A172 (cell line): ENCODE measurements around the gene C10orf67. TPM values are rescaled to one million over a fixed set of nuclear protein-coding genes. Genes with fewer than 3 reads are reported as not detected.

Source experiments
- DNase-seq: peaks from one replicate; pipeline ENCODE4 v3.0.0-alpha.2; 2015; ENCODE audit warnings: low spot score
- total RNA-seq: library from RNA; depleted of rRNA; stranded (reverse); fragments of >200 nt; shearing (Covaris generic); gene quantifications from 2 replicates; pipeline ENCODE4 v1.2.3, GENCODE V29; 2014

C10orf67 gene
- total RNA-seq, 1 experiment from 2014 or later = 1.0 TPM

DNA sequence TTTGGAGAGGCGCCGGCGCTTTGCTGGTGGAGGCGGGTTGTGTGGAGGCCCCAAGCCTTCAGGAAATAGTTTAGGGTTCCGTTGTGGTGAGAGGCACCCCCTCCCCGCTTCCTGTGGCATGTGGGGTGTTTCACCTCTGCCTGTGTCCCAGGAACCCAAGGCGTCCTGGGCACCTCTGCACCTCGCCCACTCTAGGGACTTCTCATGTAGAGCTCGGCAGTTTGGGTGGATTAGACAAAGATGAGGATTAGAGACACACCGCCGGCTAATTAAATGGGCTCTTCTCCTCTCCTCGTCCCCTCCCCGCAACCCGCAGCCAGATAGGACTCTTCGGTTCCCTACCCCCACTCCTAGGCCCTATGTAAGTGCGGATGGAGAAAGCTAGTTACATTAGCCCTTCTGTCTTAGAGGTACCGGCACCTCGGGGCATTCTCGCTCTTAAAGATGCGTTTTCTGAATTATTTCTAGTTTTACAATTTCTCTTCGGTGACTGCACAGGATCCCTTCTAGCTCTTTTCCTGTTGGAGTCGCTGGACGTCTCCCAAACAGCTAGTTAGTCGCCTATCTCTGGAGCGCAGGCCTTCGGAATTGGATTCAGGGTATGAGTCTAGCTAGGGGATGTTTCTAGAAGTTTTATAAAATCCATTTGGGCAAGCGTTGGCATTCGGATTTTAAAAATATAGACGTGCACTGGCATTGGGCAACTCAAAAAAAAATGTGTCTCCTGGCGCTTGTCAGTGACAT is 144.7 kb downstream of the C10orf67 start:
- no peak for DNase-seq

DNA sequence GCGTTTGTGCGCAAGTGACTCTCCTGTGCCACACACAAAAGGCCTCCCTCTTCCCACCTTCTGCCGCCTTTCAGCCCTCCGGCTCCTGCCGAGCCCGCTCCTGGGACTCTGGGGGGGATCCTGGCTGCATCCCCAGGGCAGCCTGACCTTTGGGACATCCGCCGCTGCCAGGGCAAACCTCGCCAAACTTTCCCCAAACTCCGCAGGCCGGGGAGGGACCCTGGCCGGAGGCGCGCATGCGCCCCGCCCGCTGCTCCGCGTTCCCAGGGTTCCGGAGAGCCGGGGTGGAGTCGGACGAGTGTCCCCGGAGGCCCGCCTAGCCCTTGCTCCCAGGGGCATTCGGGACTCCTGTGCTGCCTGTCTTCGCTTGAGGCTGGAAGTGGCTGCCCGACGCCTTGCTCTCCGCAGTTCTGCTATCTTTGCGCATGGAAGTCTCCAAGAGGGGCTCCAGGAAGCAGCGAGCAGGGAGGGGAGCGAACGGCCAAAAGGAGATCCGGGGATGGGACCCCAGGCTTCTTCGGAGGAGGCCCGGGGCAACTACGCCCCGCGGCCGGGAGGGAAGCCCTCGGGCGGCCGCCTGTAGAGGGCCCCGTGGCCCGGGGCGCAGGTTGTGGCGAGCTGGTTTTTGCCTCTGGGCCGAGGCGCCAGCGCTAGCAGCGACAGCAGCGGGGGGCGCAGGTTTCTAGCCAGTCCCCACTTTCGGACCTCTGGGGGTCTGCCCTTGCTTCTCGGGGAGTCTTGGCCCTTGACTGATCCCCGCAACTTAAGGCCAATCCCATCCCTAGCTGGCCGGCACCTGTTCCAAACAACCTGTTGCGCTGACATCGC is 145.4 kb downstream of the C10orf67 start:
- no peak for DNase-seq

DNA sequence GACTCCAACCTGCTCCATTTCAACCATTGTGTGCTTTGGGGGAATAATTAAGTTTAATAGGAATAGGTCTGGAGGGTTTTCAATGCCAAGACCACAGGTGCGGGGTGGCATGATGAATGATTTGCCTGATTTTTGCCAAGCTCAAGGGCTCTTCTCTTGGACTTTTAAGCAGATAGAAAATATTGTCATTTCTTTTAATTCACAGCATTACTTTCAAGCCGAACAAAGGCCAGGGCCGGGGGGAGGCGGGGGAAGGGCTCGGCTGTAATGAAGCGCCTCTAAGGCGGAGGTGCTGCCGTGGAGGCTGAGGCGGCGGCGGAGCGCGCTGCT is 146.0 kb downstream of the C10orf67 start:
- DNase-seq = no peak

DNA sequence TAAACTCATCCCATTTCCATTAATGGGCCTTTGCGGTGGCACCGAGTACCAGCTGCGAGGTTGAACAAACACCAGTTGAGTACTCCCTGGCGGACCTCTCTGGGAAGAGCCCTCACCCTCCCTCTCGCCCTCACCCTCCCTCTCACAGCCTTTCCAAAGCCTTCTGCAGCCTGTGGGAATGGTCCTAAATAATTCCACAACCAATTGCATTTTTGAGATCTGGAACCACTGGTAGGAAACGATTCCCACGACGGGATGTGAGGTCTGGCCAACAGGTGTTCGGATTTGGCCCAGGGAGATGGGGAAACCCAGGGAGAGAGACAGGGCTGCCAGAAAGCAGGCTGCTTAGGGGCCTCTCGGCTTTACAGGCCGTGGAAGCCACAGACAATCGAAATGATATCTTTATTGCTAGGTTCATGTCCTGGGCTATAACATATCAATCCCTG is 147.2 kb downstream of the C10orf67 start:
- no peak for DNase-seq

DNA sequence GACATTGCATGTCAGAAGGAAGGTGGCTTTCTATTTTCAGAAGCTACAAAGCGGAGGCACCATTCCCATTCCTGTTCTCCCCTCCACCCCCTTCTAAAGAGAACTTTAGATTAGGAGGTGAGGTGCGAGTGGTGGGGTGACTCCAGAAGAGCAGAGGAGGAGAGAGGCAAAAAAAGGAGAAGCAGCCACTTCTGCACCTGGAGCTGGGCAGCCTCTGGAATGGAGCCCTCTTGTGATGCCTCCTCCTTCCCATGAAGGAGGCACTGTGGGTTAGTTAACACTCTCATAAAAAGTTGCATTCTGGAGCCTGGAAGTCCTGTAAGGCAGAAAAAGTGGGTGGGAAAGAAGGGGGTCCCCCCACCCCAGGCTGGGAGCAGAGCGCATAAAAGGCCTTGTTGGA is 147.7 kb downstream of the C10orf67 start:
- DNase-seq = no peak

DNA sequence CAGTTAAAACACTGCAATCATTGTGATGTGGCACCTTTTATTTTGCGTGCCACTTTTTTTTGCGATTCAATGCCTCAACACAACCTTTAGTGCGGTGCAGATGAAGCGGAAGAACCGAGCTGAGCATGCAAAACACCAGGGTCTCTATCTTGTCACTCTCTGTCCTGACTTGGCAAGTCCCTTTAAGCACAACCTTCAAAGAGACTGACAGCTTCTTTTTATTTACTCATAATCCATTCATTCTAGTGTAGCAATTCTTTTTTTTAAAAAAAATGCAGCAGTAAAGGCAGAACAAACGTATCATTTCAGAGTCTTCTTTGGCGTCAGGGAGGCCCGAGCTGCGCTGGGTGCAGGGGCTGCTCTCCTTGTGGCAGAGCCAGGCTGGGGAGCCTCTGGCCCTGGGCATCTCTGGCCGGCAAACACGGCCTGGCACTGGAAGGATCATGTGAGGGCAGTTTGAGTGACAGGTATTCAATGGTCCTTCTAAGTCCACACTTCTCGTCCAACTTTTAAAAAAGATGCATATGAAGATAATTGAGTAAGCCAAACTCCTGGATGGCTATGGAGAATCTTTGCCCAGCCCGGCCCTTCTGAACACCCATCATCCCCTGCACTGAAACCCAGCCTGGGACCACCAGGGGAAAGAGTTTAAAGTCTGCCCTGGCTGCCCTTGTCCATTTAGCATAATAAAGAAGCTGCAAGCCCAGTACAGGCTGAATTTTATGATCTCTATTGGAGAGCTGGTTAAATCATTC is 148.6 kb downstream of the C10orf67 start:
- DNase-seq = no peak

DNA sequence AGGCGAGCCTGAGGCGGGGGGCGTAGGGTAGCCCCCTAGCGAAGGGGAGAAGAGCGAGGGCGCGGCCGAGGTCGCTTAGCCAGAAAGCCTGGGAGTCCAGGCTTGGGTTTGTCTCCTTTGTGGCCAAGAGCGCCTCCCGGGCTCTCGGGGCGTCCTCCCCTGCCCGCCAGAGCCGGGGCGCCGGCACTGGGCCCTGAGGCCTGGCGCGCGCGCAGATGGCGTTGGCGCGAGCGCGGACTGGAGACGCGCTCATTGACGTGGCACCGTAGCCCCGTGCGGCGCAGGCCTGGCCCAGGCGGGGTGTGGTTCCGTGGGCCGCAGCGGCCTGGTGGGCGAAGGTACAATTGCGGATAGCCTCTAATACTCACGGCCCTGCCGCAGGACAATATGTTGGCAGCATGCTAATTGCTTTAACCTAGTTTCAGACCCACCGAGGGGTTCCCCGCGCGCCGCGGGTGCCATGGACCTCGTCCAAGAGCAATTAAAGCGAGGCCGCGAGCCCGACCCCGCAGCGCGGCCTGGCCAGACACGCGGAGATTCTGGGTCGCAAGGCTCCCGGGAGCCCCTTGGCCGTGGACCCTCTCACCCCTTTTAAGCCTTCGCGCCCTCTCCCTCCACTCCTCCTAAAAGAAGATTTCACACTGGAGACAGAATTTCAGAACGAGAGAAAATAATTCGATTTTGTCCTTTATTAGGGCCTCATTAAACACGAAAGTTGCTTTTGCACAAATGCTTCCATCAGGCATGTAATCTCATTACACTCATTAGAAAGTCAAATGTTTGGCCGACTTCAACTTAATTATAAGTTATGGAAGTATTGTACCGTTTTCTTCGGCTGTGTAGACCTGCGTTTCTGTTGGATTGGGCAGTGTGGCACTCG is 149.4 kb downstream of the C10orf67 start:
- no peak for DNase-seq

DNA sequence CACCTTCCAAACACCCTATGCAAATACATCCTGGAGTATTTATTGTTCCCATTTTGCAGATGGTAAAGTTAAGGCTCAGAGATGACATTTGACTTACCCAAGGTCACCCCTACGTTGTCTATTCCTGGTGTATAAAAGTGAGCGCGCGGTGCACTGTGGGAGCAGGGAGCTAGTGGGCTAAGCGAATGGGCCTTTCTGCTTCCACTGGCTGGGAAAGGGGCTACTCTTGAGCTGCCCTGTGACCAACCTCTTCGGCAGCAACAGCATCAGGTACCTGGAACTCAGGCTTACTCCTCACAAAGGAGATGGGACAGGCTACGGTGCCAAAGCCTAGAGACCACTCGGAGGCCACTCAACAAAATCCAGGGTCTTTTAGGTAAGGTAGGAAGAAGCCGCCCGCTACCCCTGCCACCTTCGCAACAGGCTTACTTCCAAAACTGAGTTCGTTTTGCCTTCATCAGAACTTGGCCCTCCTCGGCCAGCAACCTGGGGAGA is 150.1 kb downstream of the C10orf67 start:
- no peak for DNase-seq

DNA sequence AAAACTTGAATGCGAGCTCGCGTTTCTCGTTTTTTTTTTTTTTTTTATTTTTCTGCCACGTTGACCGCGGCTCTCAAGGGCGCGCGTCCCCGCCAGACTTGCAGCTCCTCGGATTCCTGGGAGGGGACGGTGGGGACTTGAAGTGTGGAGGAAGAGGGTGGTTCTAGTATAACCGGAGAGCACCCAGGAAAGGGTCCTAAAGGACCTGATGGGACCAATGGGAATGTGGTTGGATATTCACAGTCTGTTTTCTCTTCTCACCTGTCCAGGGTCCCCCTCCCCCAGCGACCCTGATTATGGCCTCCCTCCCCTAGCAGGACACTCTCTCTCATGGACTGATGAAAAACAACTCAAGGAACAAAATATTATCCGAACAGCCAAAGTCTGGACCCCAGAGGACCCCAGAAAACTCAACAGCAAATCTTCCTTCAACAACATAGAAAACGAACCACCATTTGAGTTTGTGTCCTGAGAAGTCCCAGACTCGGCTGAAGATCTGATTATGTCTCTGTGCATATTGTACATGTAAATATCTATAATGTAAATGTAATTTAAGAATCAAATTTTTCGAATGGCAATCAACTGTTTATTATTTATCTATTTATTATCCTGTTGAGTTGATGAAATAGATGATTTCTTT is 151.0 kb downstream of the C10orf67 start:
- no peak for DNase-seq

DNA sequence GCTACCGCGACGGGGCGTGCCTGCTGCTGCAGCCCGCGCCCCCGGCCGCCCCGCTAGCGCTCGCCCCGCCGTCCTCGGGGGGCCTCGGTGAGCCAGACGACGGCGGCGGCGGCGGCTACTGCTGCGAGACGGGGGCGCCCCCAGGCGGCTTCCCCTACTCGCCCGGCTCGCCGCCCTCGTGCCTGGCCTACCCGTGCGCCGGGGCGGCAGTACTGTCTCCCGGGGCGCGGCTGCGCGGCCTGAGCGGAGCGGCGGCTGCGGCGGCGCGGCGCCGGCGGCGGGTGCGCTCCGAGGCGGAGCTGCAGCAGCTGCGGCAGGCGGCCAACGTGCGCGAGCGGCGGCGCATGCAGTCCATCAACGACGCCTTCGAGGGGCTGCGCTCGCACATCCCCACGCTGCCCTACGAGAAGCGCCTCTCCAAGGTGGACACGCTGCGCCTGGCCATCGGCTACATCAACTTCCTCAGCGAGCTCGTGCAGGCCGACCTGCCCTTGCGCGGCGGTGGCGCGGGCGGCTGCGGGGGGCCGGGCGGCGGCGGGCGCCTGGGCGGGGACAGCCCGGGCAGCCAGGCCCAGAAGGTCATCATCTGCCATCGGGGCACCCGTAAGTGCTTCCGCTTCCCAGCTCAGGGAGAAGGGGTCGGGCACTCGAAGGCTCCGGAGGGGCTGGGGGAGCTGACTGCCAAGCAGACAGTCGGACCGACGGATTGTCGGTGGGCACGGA is 151.7 kb downstream of the C10orf67 start:
- DNase-seq = no peak

DNA sequence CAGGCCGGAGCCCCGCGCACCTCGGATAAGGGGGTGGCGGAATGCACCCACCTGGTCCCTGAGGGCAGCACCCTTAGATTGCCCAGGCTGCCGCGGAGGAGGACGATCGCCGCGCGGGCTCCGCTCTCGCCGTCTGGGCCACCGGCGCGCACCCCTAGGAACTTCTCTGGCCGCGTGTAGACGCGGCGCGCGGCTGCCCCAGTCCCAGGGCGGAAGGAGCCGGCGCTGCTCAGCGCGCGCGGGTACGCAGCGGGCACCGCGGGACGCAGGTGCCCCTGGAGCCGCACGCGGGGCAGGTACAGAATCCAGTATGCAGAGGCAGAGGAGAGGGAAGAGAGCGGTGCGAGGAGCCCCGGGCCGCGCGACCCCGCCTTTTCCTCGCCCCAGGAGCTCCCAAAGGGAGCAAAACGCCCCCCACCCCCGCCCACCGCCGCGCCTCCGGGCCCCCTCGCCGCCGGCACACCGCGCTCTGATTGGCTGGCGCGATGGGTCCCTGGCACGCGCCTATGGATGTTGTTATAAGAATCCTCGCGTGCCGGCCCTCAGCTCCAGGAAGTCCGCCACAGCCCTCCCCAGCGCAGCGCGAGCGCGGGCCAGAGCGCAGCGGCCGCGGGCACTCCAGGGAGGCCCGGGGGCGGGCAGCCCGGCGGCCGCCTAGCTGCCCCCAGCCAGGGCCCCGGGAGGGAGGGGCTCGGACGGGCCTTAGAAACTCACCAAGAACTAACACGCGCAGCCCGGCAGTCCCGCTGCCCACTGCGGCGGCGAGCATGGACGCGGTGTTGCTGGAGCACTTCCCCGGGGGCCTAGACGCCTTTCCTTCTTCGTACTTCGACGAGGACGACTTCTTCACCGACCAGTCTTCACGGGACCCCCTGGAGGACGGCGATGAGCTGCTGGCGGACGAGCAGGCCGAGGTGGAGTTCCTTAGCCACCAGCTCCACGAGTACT is 152.6 kb downstream of the C10orf67 start, which contains the start of gene PTF1A:
Gene PTF1A, plus strand, starts transcription at position 549 of the 948 bp plus-strand sequence. Its CDS starts 219 bp downstream, at position 768.
- no peak for DNase-seq

DNA sequence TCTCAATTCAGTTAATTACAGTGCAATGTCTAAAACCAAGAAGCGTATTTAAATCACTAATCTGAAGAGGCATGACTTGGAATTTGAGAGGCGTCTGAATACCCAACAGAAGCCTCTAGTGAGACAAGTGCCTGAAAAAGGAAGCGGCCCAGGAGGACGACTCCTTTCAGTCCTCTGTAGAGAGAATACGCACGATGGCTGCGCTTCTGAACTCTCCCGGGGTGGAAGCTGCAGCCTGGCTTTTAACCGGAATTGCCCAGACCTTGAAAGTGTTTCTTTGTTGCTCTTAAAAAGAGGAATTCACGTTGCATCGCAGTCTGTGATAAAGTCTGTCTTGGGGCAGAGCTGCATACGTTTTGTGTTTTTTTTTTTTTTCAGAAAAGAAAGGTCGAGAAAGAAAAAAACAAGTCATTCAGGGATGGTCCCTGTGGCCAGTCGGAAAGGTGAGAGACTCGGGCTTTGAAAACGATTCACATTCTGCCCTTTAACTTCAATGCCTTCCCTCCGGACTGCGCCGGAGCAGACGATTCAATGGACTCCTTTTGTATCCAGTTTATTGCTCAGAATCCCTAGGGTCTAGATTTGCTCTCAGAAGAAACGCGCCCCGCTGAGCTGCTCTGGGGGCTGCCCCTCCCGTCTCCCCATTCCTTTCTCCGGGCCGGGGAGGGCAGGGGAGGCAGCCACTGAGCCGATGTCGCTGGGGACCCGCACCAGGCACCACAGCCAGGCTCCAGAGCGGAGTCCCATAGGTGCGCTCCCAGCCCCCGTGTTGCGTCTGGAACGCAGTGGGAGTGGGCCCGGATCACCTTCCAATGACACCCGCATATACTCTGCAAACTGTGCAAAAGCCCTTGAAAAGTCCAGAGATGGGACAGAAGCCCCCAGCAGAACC is 153.5 kb downstream of the C10orf67 start:
- DNase-seq = no peak

DNA sequence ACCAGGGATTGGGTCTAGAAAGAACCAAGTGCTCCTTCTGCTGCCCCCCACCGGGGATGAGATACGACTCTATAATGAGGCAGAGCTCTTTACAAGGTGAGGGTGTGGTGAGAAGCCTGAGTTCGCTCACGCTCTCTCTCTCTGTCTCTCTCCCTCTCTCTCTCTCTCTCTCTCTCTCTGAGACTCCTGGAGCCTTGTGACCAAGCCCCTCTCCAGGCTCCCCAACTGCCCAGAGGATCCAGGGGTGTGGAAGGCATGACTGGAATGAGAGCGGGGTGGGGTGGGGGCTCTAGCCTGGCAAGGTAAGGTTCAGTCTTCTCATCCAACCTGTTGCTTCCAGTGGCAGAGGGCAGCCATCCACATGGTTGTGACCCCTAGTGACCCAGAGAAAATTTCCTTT is 155.6 kb downstream of the C10orf67 start:
- no peak for DNase-seq

DNA sequence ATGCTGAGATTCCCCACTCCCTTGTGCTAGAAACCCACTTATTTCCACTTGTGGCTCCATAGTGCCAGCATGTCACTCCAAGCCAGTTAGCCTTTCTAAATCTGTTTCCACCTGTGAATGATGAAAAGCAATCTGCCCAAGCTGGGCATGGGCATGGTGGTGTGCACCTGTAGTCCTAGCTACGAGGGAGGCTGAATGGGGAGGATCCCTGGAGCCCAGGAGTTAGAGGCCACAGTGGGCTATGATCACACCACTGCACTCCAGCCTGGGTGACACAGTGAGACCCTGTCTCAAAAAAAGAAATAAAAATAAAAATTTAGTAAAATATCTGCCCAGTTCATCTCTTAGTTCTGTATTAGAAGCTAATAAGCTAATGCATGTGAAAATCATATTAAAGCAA is 157.4 kb downstream of the C10orf67 start:
- no peak for DNase-seq

DNA sequence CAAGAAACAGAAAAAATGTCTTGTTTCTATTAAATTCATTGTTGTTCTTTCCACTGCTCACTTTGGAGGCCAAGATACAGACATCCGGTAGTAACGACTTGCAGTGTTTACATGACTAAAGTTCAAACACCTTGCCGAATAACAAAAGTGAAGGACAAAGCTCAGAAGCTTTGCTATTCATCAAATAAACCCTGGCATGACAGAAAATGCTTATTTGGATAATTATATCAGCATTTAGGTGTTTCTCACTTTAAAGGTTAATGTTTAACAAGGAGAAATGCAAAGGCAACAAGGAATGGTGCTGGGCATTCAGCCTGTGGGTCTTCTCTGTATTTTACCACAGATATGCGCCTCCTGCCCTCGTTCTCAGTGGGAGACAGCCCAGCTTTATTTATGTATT is 157.9 kb downstream of the C10orf67 start:
- DNase-seq = no peak

DNA sequence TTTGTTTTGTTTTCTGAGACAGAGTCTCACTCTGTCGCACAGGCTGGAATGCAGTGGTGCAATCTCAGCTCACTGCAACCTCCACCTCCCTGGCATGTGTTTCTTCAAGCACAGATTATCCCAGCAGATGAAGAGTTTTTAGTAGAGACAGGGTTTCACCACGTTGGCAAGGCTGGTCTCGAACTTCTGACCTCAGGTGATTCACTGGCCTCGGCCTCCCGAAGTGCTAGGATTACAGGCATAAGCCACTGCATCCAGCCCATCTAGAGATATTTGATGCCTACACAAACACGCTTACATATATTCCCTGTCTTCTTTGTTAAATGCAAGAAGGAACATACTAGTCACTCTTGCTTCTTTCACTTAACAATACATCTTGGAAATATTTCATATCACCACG is 158.4 kb downstream of the C10orf67 start:
- DNase-seq = no peak

DNA sequence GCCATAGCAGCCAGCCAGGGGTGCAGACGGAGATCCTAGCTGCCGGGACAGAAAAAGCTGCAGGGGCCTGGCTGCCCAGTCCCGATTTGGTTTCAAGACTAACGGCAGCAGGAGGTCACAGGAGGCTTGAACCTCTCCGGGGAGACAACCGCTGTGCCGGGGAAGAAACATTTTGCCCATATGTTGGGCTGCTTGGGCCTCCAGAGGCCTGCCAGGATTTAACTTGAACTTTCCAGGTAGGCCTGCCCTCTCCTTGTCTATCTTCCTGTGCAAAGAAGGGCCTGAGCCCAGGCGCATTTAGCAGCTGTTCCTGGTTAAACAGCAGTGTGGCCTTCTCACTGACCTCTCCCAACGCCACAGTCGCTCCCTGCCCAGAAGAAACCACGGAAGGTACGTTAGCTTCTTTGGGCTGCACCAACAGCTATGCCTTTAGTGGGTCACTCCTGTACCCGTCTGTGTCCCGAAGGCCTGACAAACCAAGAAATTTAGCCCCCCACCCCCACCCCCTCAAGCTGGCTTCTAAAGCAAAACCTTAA is 169.6 kb downstream of the C10orf67 start:
- DNase-seq = no peak
